ENCODE data around the gene AQP6.
"Not testable (repeated sequence)": the region's sequence is repeated elsewhere in the genome, so short reads cannot be mapped to it uniquely, and the experiment has no call there.

Gene AQP6

GRCh38 chr12:49987625-49988303 lies 15.0 kb downstream of the AQP6 start:
- no peak for TF ChIP-seq ZNF8 (CRISPR knock-in tag; IDR thresholded peaks at IDR 0.05)
- no peak for ATAC-seq

GRCh38 chr12:49989400-49989799 lies 16.7 kb downstream of the AQP6 start:
- ATAC-seq = not testable (repeated sequence)

DNA sequence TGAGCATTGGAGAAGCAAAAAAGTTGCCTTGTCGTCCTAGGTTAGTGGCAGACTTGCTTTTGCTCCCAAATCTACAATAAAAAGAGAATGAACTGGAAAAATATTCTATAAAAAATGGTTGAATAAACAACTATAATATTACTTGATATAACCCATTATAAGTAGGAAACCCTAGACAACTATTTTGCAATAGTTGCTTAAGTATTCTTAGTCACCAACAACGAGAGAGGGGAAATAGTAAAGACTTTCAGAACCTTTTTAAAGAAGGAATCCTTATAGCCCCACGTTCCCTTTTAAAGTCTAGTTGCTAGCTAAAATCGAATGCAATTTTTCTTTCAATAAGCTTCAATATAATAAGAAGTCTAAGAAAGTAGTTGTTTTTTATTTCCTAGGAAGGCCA lies 17.5 kb downstream of the AQP6 start:
- no peak for ATAC-seq
- TF ChIP-seq ZNF8 (CRISPR knock-in tag; IDR thresholded peaks at IDR 0.05) (no peak), OSR1 (CRISPR knock-in tag; IDR thresholded peaks at IDR 0.05) (no peak), RARB (CRISPR knock-in tag; IDR thresholded peaks at IDR 0.05) (no peak), SNAI2 (CRISPR knock-in tag; IDR thresholded peaks at IDR 0.05) (no peak), ZC3H10 (CRISPR knock-in tag; IDR thresholded peaks at IDR 0.05) (no peak), PPARA (CRISPR knock-in tag; IDR thresholded peaks at IDR 0.05; ENCODE audit: borderline replicate concordance) (no peak), ISL1 (CRISPR knock-in tag; IDR thresholded peaks at IDR 0.05) (no peak), TCF4 (CRISPR knock-in tag; IDR thresholded peaks at IDR 0.05; ENCODE audit: borderline replicate concordance) (no peak), ZNF565 (CRISPR knock-in tag; conservative IDR thresholded peaks at IDR 0.05; ENCODE audit: low read depth) (no peak), TOX (CRISPR knock-in tag; IDR thresholded peaks at IDR 0.05; ENCODE audit: borderline replicate concordance) (no peak)

- no peak for ATAC-seq
- TF ChIP-seq RARB (CRISPR knock-in tag; IDR thresholded peaks at IDR 0.05) (no peak), ZNF8 (CRISPR knock-in tag; IDR thresholded peaks at IDR 0.05) (no peak), ZNF565 (CRISPR knock-in tag; conservative IDR thresholded peaks at IDR 0.05; ENCODE audit: low read depth) (no peak), TCF4 (CRISPR knock-in tag; IDR thresholded peaks at IDR 0.05; ENCODE audit: borderline replicate concordance) (no peak), ZFP3 (CRISPR knock-in tag; IDR thresholded peaks at IDR 0.05) (no peak), TSHZ2 (CRISPR knock-in tag; IDR thresholded peaks at IDR 0.05) (no peak), ZC3H10 (CRISPR knock-in tag; IDR thresholded peaks at IDR 0.05) (no peak), TOX (CRISPR knock-in tag; IDR thresholded peaks at IDR 0.05; ENCODE audit: borderline replicate concordance) (no peak), PPARA (CRISPR knock-in tag; IDR thresholded peaks at IDR 0.05; ENCODE audit: borderline replicate concordance) (no peak), GLIS3 (CRISPR knock-in tag; IDR thresholded peaks at IDR 0.05) (no peak), OSR1 (CRISPR knock-in tag; IDR thresholded peaks at IDR 0.05) (no peak), BACH2 (CRISPR knock-in tag; IDR thresholded peaks at IDR 0.05; ENCODE audit: borderline replicate concordance) (no peak)
- TF ChIP-seq, protein P1, sequence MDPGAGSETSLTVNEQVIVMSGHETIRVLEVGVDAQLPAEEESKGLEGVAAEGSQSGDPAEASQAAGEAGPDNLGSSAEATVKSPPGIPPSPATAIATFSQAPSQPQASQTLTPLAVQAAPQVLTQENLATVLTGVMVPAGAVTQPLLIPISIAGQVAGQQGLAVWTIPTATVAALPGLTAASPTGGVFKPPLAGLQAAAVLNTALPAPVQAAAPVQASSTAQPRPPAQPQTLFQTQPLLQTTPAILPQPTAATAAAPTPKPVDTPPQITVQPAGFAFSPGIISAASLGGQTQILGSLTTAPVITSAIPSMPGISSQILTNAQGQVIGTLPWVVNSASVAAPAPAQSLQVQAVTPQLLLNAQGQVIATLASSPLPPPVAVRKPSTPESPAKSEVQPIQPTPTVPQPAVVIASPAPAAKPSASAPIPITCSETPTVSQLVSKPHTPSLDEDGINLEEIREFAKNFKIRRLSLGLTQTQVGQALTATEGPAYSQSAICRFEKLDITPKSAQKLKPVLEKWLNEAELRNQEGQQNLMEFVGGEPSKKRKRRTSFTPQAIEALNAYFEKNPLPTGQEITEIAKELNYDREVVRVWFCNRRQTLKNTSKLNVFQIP (CRISPR knock-in tag; IDR thresholded peaks at IDR 0.05; ENCODE audit: borderline replicate concordance, low read depth) = no peak
Measured at GRCh38 chr12:49998453-49998852, 25.7 kb downstream of the AQP6 start.

DNA sequence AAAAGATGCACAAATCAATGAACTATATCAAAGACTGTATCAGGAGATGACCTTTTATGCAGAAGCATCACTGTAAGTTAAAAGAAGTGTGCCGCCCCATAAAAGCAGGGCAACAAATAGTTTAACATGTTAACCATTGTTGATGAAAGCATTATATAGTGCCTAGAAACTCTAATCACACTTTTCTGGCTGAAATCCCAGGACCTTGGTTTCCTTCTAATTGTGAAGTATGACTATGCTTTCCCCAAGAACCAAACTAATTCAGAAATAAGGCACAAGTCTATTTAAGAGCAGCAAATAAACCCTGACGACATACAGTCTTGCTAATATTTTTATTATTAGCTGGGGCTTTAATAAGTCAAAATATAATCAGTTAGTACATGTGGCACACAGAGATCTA lies 30.8 kb downstream of the AQP6 start:
- ATAC-seq = no peak
- TF ChIP-seq CSRNP3 (CRISPR knock-in tag; IDR thresholded peaks at IDR 0.05) = no peak

DNA sequence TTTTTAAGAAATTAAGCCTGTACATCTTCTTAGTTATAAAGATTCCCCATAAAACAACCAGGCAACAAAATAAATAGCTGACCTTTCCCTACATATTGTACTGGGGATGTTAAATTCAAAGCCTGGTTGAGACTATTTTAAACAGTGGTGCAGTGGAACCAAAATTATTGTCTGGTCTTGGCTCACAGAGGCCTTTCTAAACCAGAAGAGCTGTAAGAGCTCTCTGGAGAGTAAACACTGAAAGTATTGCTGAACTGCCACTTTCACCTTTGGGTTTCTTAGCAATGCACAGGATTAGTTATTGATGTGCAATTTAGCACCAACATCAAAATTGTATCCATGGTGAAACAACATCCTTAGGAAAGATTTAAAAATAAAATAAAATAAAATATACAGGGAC lies 31.9 kb downstream of the AQP6 start:
- no peak for ATAC-seq
- TF ChIP-seq OSR1 (CRISPR knock-in tag; IDR thresholded peaks at IDR 0.05) (no peak), ZC3H10 (CRISPR knock-in tag; IDR thresholded peaks at IDR 0.05) (no peak), ZFP30 (CRISPR knock-in tag; IDR thresholded peaks at IDR 0.05) (no peak), ZNF8 (CRISPR knock-in tag; IDR thresholded peaks at IDR 0.05) (no peak)
